HepG2 (cell line): ENCODE data around the gene TMEM270. TPM values are rescaled to one million over a fixed set of nuclear protein-coding genes. Genes with fewer than 3 reads are reported as not detected.

Experiments
- FIP1L1 ChIP-seq: fragments of 200-400 bp; formaldehyde crosslinking; IDR thresholded peaks from 2 replicates; pipeline ENCODE4 v1.6.1; 2018; ENCODE audit warnings: low read depth, mild to moderate bottlenecking, low read length, moderate library complexity, borderline replicate concordance; ENCODE audit not compliant: insufficient read depth
- GLI4 ChIP-seq: sonication (generic); formaldehyde crosslinking; IDR thresholded peaks from 2 replicates; pipeline ENCODE4 v1.5.1; 2020; ENCODE audit warnings: missing genetic modification reagents, mild to moderate bottlenecking, moderate library complexity, borderline replicate concordance
- GZF1 ChIP-seq: sonication (generic); formaldehyde crosslinking; IDR thresholded peaks from 2 replicates; pipeline ENCODE4 v1.5.1; 2020; ENCODE audit warnings: mild to moderate bottlenecking, missing genetic modification reagents
- HOXA9 ChIP-seq: sonication (generic); formaldehyde crosslinking; IDR thresholded peaks from 2 replicates; pipeline ENCODE4 v1.8.1; 2022; ENCODE audit warnings: missing genetic modification reagents, mild to moderate bottlenecking, moderate library complexity, borderline replicate concordance
- JUND ChIP-seq: sonication (generic); formaldehyde crosslinking; IDR thresholded peaks from 2 replicates; pipeline ENCODE4 v1.8.0; 2022; ENCODE audit warnings: mild to moderate bottlenecking, missing genetic modification reagents
- LBX2 ChIP-seq: sonication (generic); formaldehyde crosslinking; IDR thresholded peaks from 2 replicates; pipeline ENCODE4 v1.5.0; 2020; ENCODE audit warnings: missing genetic modification reagents, mild to moderate bottlenecking, borderline replicate concordance
- MEF2D ChIP-seq: sonication (generic); formaldehyde crosslinking; IDR thresholded peaks from 2 replicates; pipeline ENCODE4 v1.5.1; 2020; ENCODE audit warnings: mild to moderate bottlenecking, missing genetic modification reagents
- NCOA2 ChIP-seq: sonication (generic); formaldehyde crosslinking; IDR thresholded peaks from 2 replicates; pipeline ENCODE4 v1.8.0; 2022; ENCODE audit warnings: inconsistent platforms
- NR0B2 ChIP-seq: sonication (generic); formaldehyde crosslinking; IDR thresholded peaks from 2 replicates; pipeline ENCODE4 v1.4.0; 2020; ENCODE audit warnings: mild to moderate bottlenecking, missing genetic modification reagents
- PBX3 ChIP-seq: sonication (generic); formaldehyde crosslinking; IDR thresholded peaks from 2 replicates; pipeline ENCODE4 v1.8.1; 2023; ENCODE audit warnings: missing genetic modification reagents, inconsistent platforms, borderline replicate concordance
- RARG ChIP-seq: sonication (generic); formaldehyde crosslinking; IDR thresholded peaks from 2 replicates; pipeline ENCODE4 v1.4.0; 2020; ENCODE audit warnings: low read depth, mild to moderate bottlenecking, missing genetic modification reagents
- SMARCC2 ChIP-seq: fragments of 450-650 bp; IDR thresholded peaks from 2 replicates; pipeline ENCODE4 v1.6.1; 2017; ENCODE audit warnings: antibody characterized with exemption, mild to moderate bottlenecking
- SP5 ChIP-seq: IDR thresholded peaks from 2 replicates; pipeline ENCODE4 v1.6.1; 2016; ENCODE audit warnings: low read depth, borderline replicate concordance
- TFDP1 ChIP-seq: IDR thresholded peaks from 2 replicates; pipeline ENCODE4 v1.6.1; 2016; ENCODE audit warnings: missing compliant biosample characterization, missing genetic modification reagents, borderline replicate concordance
- TOE1 ChIP-seq: sonication (generic); formaldehyde crosslinking; IDR thresholded peaks from 2 replicates; pipeline ENCODE4 v1.4.0; 2020; ENCODE audit warnings: mild to moderate bottlenecking, missing genetic modification reagents
- ZBTB4 ChIP-seq: sonication (generic); formaldehyde crosslinking; IDR thresholded peaks from 2 replicates; pipeline ENCODE4 v1.4.0; 2020; ENCODE audit warnings: missing genetic modification reagents, mild to moderate bottlenecking, borderline replicate concordance
- ZC3H13 ChIP-seq: sonication (generic); formaldehyde crosslinking; IDR thresholded peaks from 2 replicates; pipeline ENCODE4 v1.8.1; 2023; ENCODE audit warnings: mild to moderate bottlenecking, missing genetic modification reagents, moderate library complexity
- ZC3H4 ChIP-seq: sonication (generic); formaldehyde crosslinking; IDR thresholded peaks from 2 replicates; pipeline ENCODE4 v1.4.0; 2020; ENCODE audit warnings: missing genetic modification reagents, borderline replicate concordance
- ZIK1 ChIP-seq: sonication (generic); formaldehyde crosslinking; IDR thresholded peaks from 2 replicates; pipeline ENCODE4 v1.5.0; 2020; ENCODE audit warnings: mild to moderate bottlenecking, low read depth, missing genetic modification reagents, borderline replicate concordance
- ZNF354B ChIP-seq: sonication (generic); formaldehyde crosslinking; IDR thresholded peaks from 2 replicates; pipeline ENCODE4 v1.8.0; 2022; ENCODE audit warnings: mild to moderate bottlenecking, missing genetic modification reagents
- ZNF569 ChIP-seq: sonication (generic); formaldehyde crosslinking; IDR thresholded peaks from 2 replicates; pipeline ENCODE4 v1.5.0; 2020; ENCODE audit warnings: mild to moderate bottlenecking, missing genetic modification reagents, moderate library complexity, borderline replicate concordance
- ZNF780A ChIP-seq: sonication (generic); formaldehyde crosslinking; IDR thresholded peaks from 2 replicates; pipeline ENCODE4 v1.8.0; 2022; ENCODE audit warnings: mild to moderate bottlenecking, missing genetic modification reagents, moderate library complexity
- polyA plus RNA-seq, 8 experiments: library from polyadenylated mRNA; depleted of rRNA in 3 of 8; stranded (reverse) in 7 of 8; unstranded in 1 of 8; fragments of >200 nt; fragmentation: Illumina TruSeq in 4 of 8; extraction: Trizol in 4 of 8; gene quantifications; 2 replicates each; pipeline versions ENCODE4 v1.2.1 to v1.2.3, GENCODE V29; 2011 to 2016; ENCODE audit warnings: low read depth in 4 of 8, missing spikeins in 1 of 8, mixed read lengths in 1 of 8; ENCODE audit not compliant: insufficient read depth in 1 of 8
- total RNA-seq, 5 experiments: library from RNA; depleted of rRNA; stranded (reverse); fragments of >200 nt; fragmentation: Illumina TruSeq; extraction: Trizol; gene quantifications; 2 replicates each; pipeline ENCODE4 v1.2.3, GENCODE V29; 2016; ENCODE audit warnings: low read depth in 1 of 5

Gene TMEM270
- total and polyA plus RNA-seq, 2 of the 13 experiments (the other 11 are each of a cell fraction or from before 2014, with no cell fraction given), result not detected

- TF ChIP-seq LBX2 (CRISPR knock-in tag) (no peak), ZC3H4 (CRISPR knock-in tag) (no peak; the same call in 1 of the 2 replicates), NR0B2 (CRISPR knock-in tag) (no peak), RARG (CRISPR knock-in tag) (no peak), ZIK1 (CRISPR knock-in tag) (no peak), GZF1 (no peak), TOE1 (CRISPR knock-in tag) (no peak), FIP1L1 (no peak), ZC3H13 (CRISPR knock-in tag) (no peak; the same call in 1 of the 2 replicates), ZNF569 (no peak), ZNF354B (CRISPR knock-in tag) (no peak), SMARCC2 (no peak), JUND (CRISPR knock-in tag) (peak; percentile 26; the same call in 1 of the 2 replicates), NCOA2 (peak; percentile 28; the same call in 1 of the 2 replicates), ZBTB4 (CRISPR knock-in tag) (no peak), HOXA9 (CRISPR knock-in tag) (0 out of 2 replicates have a peak, but pooled peaks have one; percentile 57), PBX3 (no peak), ZNF780A (CRISPR knock-in tag) (no peak), GLI4 (CRISPR knock-in tag) (0 out of 2 replicates have a peak, but pooled peaks have one; percentile 72), TFDP1 (CRISPR knock-in tag) (peak; percentile 44; the same call in 1 of the 2 replicates), MEF2D (CRISPR knock-in tag) (peak; percentile 48; the same call in 1 of the 2 replicates), SP5 (CRISPR knock-in tag) (peak; percentile 55; the same call in 1 of the 2 replicates)
Measured at GRCh38 chr7:73830681-73831583, 30.0 kb upstream of the TMEM270 start, which contains the start of gene CLDN4 (continued).
